Measurements from ENCODE around the gene MERTK. TPM values are rescaled to one million over a fixed set of nuclear protein-coding genes. Genes with fewer than 3 reads are reported as not detected.
A peak's percentile ranks its signal among the peaks of the same experiment; 100 is the strongest.

Gene MERTK
- total RNA-seq, 1 donor from 2014 or later: 11.1 TPM

GRCh38 chr2:112026509-112026908 lies 128.1 kb downstream of the MERTK start:
- Histone ChIP-seq H3K9me3 (no peaks in the 10 kb centered on the region), H3K36me3 (peaks cover 12 to 23% of the 10 kb centered on the region in 2 donors), H3K4me1 (peaks cover 2 to 4% of the 10 kb centered on the region in 2 donors), H3K27ac (no peak overlapping the region), H3K4me3 (no peak overlapping the region), H3K27me3 (no peaks in the 10 kb centered on the region)
- no peak for TF ChIP-seq CTCF (IDR thresholded peaks at IDR 0.05)
- intact Hi-C loops (cut with DNase I): no loop called here
- DNase-seq (ENCODE audit: low spot score in 2 of 2): no peak

GRCh38 chr2:112027767-112028166 lies 129.4 kb downstream of the MERTK start:
- Histone ChIP-seq H3K27ac (no peak overlapping the region), H3K4me1 (peaks cover 2 to 11% of the 10 kb centered on the region in 2 donors), H3K36me3 (peaks cover 4 to 14% of the 10 kb centered on the region in 2 donors), H3K9me3 (no peaks in the 10 kb centered on the region), H3K27me3 (no peaks in the 10 kb centered on the region), H3K4me3 (no peak overlapping the region)
- DNase-seq (ENCODE audit: low spot score in 2 of 2): no peak
- TF ChIP-seq CTCF (IDR thresholded peaks at IDR 0.05): no peak
- intact Hi-C loops (cut with DNase I): no loop called here

- no peak for TF ChIP-seq CTCF (IDR thresholded peaks at IDR 0.05)
- intact Hi-C loops (cut with DNase I): no loop called here
- H3K36me3 ChIP-seq: peaks cover under 1 to 4% of the 10 kb centered on the region in 2 donors
- H3K27ac ChIP-seq: peak overlapping the region; percentile 33 to 46
- no peak overlapping the region for H3K4me3 ChIP-seq
- no peaks in the 10 kb centered on the region for H3K27me3 ChIP-seq
- H3K9me3 ChIP-seq: no peaks in the 10 kb centered on the region
- DNase-seq (ENCODE audit: low spot score in 2 of 2): no peak
- peaks cover 2 to 18% of the 10 kb centered on the region in 2 donors for H3K4me1 ChIP-seq
Measured at GRCh38 chr2:112029164-112029563, 130.8 kb downstream of the MERTK start.

- Histone ChIP-seq H3K4me1 (peaks cover 2 to 18% of the 10 kb centered on the region in 2 donors), H3K36me3 (peaks cover 0 to 3% of the 10 kb centered on the region in 2 donors), H3K27me3 (no peaks in the 10 kb centered on the region), H3K4me3 (peak overlapping the region in 1 of 2 donors; percentile 13), H3K9me3 (no peaks in the 10 kb centered on the region), H3K27ac (peak overlapping the region; percentile 43 to 62)
- no peak for TF ChIP-seq CTCF (IDR thresholded peaks at IDR 0.05)
- DNase-seq (ENCODE audit: low spot score in 2 of 2): no peak
- intact Hi-C loops (cut with DNase I): loop anchor here (5.0 kb wide), 1 partner anchor 134 kb away; the partner anchor contains the start of gene MERTK
Measured at GRCh38 chr2:112031473-112032223, 133.2 kb downstream of the MERTK start.

GRCh38 chr2:112032224-112032586 lies 133.8 kb downstream of the MERTK start:
- H3K27ac ChIP-seq: peak overlapping the region; percentile 43 to 62
- DNase-seq (ENCODE audit: low spot score in 2 of 2): no peak
- H3K4me3 ChIP-seq: no peak overlapping the region
- H3K9me3 ChIP-seq: no peaks in the 10 kb centered on the region
- H3K4me1 ChIP-seq: peaks cover 2 to 18% of the 10 kb centered on the region in 2 donors
- intact Hi-C loops (cut with DNase I): loop anchor here (5.0 kb wide), 1 partner anchor 135 kb away; the partner anchor contains the start of gene MERTK
- H3K27me3 ChIP-seq: no peaks in the 10 kb centered on the region
- no peak for TF ChIP-seq CTCF (IDR thresholded peaks at IDR 0.05)
- H3K36me3 ChIP-seq: no peaks in the 10 kb centered on the region

Data from ascending aorta (tissue), 2 donors.